ENCODE data around the gene SRSF4. TPM values are rescaled to one million over a fixed set of nuclear protein-coding genes. Genes with fewer than 3 reads are reported as not detected.
"Not testable (repeated sequence)": the region's sequence is repeated elsewhere in the genome, so short reads cannot be mapped to it uniquely, and the experiment has no call there.

Gene SRSF4
- total and polyA plus RNA-seq, 4 donors = 56.7 to 69.3 (median 67.7) TPM

- TF ChIP-seq, protein P1, sequence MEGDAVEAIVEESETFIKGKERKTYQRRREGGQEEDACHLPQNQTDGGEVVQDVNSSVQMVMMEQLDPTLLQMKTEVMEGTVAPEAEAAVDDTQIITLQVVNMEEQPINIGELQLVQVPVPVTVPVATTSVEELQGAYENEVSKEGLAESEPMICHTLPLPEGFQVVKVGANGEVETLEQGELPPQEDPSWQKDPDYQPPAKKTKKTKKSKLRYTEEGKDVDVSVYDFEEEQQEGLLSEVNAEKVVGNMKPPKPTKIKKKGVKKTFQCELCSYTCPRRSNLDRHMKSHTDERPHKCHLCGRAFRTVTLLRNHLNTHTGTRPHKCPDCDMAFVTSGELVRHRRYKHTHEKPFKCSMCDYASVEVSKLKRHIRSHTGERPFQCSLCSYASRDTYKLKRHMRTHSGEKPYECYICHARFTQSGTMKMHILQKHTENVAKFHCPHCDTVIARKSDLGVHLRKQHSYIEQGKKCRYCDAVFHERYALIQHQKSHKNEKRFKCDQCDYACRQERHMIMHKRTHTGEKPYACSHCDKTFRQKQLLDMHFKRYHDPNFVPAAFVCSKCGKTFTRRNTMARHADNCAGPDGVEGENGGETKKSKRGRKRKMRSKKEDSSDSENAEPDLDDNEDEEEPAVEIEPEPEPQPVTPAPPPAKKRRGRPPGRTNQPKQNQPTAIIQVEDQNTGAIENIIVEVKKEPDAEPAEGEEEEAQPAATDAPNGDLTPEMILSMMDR (IDR thresholded peaks at IDR 0.05; ENCODE audit: control extremely low read depth, extremely low read depth) = no peak
- WGBS, 2 donors = 80 to 93% methylated on average over 1 of the region's 1 CpG
- Histone ChIP-seq H3K36me3 (ENCODE audit: control insufficient read depth in 4 of 4, insufficient read depth in 4 of 4, low read length in 4 of 4) (peaks cover 0 to 16% (median 8%) of the 10 kb centered on the region in 4 donors), H3K4me3 (no peak overlapping the region), H3K9ac (ENCODE audit: insufficient read depth in 1 of 2, low read length in 2 of 2) (no peak overlapping the region), H3K9me3 (ENCODE audit: control insufficient read depth in 4 of 4, insufficient read depth in 3 of 4, low read length in 3 of 4) (no peaks in the 10 kb centered on the region), H3K27ac (ENCODE audit: low read depth in 1 of 2, low read length in 1 of 2) (no peak overlapping the region), H3K27me3 (ENCODE audit: control insufficient read depth in 3 of 3, insufficient read depth in 3 of 3, low read length in 2 of 3) (no peaks in the 10 kb centered on the region), H3K4me1 (ENCODE audit: control insufficient read depth in 5 of 5, insufficient read depth in 5 of 5, low read length in 5 of 5) (no peaks in the 10 kb centered on the region)
- DNase-seq (no peak), ATAC-seq (ENCODE audit: insufficient read depth, low FRiP score) (no peak)
Measured at GRCh38 chr1:29222686-29223085, 41.0 kb upstream of the SRSF4 start.

DNA sequence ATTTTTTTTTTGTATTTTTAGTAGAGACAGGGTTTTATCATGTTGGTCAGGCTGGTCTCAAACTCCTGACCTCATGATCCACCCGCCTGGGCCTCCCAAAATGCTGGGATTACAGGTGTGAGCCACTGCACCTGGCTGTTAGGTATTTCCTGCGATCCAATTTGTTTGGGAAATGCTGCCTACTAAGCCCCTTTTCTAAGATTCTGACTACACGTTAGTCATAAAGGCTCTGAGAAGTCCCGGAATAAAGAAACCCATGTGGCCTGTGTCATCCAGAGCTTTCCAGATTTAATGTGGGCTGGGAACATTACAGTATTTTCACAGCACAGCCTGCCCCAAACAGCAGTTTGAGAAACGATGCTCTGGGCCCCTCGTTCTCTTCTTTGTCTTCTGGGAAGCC is 40.6 kb upstream of the SRSF4 start:
- H3K27me3 ChIP-seq (ENCODE audit: control insufficient read depth in 3 of 3, insufficient read depth in 3 of 3, low read length in 2 of 3); H3K4me1 ChIP-seq (ENCODE audit: control insufficient read depth in 5 of 5, insufficient read depth in 5 of 5, low read length in 5 of 5); H3K4me3 ChIP-seq; H3K9ac ChIP-seq (ENCODE audit: insufficient read depth in 1 of 2, low read length in 2 of 2); H3K9me3 ChIP-seq (ENCODE audit: control insufficient read depth in 4 of 4, insufficient read depth in 3 of 4, low read length in 3 of 4); H3K27ac ChIP-seq (ENCODE audit: low read depth in 1 of 2, low read length in 1 of 2); DNase-seq; ATAC-seq (ENCODE audit: insufficient read depth, low FRiP score): not testable (repeated sequence)
- WGBS, 2 donors = 89 to 93% methylated on average over 6 of the region's 6 CpGs
- H3K36me3 ChIP-seq (ENCODE audit: control insufficient read depth in 4 of 4, insufficient read depth in 4 of 4, low read length in 4 of 4) = peaks cover 0 to 16% (median 7%) of the 10 kb centered on the region in 4 donors

DNA sequence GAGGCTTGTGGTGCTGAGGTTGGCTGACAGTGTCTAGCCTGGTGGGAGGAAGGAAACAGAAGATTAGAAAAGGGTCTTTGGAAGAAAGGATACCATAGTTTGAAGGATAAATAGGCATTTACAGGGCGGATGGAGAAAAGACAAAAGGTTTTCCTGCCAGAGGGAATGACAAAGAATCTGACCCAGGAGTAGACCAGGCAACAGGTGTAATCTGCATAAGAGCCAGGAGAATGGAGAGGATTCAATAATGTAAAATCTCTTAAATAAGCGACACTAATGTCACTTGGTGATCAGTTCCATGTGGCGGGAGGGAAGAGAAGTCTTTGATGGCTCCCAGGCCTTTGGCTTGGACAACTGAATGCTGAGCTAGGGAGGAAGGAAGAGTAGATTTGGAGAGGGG is 39.6 kb upstream of the SRSF4 start:
- no peak overlapping the region for H3K9ac ChIP-seq (ENCODE audit: insufficient read depth in 1 of 2, low read length in 2 of 2)
- ATAC-seq (ENCODE audit: insufficient read depth, low FRiP score) (no peak), DNase-seq (no peak)
- TF ChIP-seq, protein P1 (IDR thresholded peaks at IDR 0.05; ENCODE audit: control extremely low read depth, extremely low read depth) = no peak
- H3K27ac ChIP-seq (ENCODE audit: low read depth in 1 of 2, low read length in 1 of 2) = no peak overlapping the region
- H3K4me1 ChIP-seq (ENCODE audit: control insufficient read depth in 5 of 5, insufficient read depth in 5 of 5, low read length in 5 of 5) = no peaks in the 10 kb centered on the region
- no peak overlapping the region for H3K4me3 ChIP-seq
- no peaks in the 10 kb centered on the region for H3K9me3 ChIP-seq (ENCODE audit: control insufficient read depth in 4 of 4, insufficient read depth in 3 of 4, low read length in 3 of 4)
- H3K36me3 ChIP-seq (ENCODE audit: control insufficient read depth in 4 of 4, insufficient read depth in 4 of 4, low read length in 4 of 4) = peaks cover 0 to 16% (median 7%) of the 10 kb centered on the region in 4 donors
- WGBS, 2 donors = 93 to 98% methylated on average over 3 of the region's 3 CpGs
- no peaks in the 10 kb centered on the region for H3K27me3 ChIP-seq (ENCODE audit: control insufficient read depth in 3 of 3, insufficient read depth in 3 of 3, low read length in 2 of 3)

- 44 to 72% methylated on average over 2 of the region's 2 CpGs for WGBS, 2 donors
- Histone ChIP-seq H3K27me3 (ENCODE audit: control insufficient read depth in 3 of 3, insufficient read depth in 3 of 3, low read length in 2 of 3) (no peaks in the 10 kb centered on the region), H3K4me1 (ENCODE audit: control insufficient read depth in 5 of 5, insufficient read depth in 5 of 5, low read length in 5 of 5) (no peaks in the 10 kb centered on the region), H3K27ac (ENCODE audit: low read depth in 1 of 2, low read length in 1 of 2) (no peak overlapping the region), H3K4me3 (no peak overlapping the region), H3K36me3 (ENCODE audit: control insufficient read depth in 4 of 4, insufficient read depth in 4 of 4, low read length in 4 of 4) (peaks cover 4 to 26% (median 16%) of the 10 kb centered on the region in 4 donors), H3K9ac (ENCODE audit: insufficient read depth in 1 of 2, low read length in 2 of 2) (no peak overlapping the region), H3K9me3 (ENCODE audit: control insufficient read depth in 4 of 4, insufficient read depth in 3 of 4, low read length in 3 of 4) (no peaks in the 10 kb centered on the region)
- TF ChIP-seq, protein P1 (IDR thresholded peaks at IDR 0.05; ENCODE audit: control extremely low read depth, extremely low read depth) = no peak
- DNase-seq = no peak
- ATAC-seq (ENCODE audit: insufficient read depth, low FRiP score) = no peak
Measured at GRCh38 chr1:29218223-29218622, 36.5 kb upstream of the SRSF4 start.
